Measurements from ENCODE around the gene NRROS.

- TF ChIP-seq, protein P1, sequence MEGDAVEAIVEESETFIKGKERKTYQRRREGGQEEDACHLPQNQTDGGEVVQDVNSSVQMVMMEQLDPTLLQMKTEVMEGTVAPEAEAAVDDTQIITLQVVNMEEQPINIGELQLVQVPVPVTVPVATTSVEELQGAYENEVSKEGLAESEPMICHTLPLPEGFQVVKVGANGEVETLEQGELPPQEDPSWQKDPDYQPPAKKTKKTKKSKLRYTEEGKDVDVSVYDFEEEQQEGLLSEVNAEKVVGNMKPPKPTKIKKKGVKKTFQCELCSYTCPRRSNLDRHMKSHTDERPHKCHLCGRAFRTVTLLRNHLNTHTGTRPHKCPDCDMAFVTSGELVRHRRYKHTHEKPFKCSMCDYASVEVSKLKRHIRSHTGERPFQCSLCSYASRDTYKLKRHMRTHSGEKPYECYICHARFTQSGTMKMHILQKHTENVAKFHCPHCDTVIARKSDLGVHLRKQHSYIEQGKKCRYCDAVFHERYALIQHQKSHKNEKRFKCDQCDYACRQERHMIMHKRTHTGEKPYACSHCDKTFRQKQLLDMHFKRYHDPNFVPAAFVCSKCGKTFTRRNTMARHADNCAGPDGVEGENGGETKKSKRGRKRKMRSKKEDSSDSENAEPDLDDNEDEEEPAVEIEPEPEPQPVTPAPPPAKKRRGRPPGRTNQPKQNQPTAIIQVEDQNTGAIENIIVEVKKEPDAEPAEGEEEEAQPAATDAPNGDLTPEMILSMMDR (IDR thresholded peaks at IDR 0.05; ENCODE audit: insufficient read depth, low read length, poor library complexity, severe bottlenecking) = no peak
- TF ChIP-seq EZH2phosphoT487 (conservative IDR thresholded peaks at IDR 0.05; ENCODE audit: low read length) = no peak
Observed at GRCh38 chr3:196600359-196600758, 39.1 kb upstream of the NRROS start.

Measured in SU-DHL-6 (cell line).